GM18517 (cell line): Measurements from ENCODE around the gene IQCE.
"Not testable (repeated sequence)": the region's sequence is repeated elsewhere in the genome, so short reads cannot be mapped to it uniquely, and the experiment has no call there.

Source experiments
- ATAC-seq: cut with Tn5 transposase; IDR thresholded peaks from one replicate; pipeline ENCODE4 v1.9.1; 2021; ENCODE audit warnings: mild to moderate bottlenecking, moderate library complexity; ENCODE audit not compliant: unreplicated experiment

IQCE gene

DNA sequence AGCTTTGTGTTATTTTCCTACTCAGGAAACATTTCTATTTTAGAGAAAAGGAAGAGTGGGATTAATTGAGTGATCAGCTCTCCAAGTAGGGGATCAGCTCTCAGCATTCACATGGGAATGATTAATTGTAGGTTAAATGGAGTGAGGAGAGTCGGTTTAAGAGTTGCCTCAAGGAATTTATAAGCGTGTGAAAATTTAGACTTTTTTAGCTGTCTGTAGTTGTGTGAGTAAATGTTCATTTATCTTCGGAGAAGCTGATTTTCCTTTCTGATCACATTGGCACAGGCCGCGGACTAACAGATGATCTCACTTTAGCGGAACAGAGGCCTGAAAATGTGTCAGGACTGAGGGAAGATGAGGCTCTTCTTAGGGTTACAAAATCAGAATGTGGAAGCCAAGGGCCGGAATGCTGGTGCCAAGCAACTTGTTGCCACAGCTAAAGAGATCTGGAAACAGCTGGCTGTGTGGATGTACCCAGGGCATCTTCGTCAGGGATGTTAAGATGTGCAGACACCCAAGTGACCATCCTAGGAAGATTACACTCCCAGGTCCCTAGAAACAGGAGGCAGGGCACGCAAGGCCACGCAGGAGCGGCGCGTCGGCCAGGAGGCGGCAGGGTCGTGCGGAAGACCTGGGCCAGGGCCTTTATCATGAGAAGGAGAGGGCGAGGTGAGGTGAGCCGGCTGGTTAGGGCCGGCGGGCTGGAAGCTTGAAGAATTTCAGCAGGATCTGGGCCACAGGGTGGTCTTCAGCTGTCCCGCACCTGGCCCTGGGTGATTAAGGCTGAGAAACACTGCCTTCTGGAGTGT is 37.9 kb downstream of the IQCE start:
- ATAC-seq = no peak

DNA sequence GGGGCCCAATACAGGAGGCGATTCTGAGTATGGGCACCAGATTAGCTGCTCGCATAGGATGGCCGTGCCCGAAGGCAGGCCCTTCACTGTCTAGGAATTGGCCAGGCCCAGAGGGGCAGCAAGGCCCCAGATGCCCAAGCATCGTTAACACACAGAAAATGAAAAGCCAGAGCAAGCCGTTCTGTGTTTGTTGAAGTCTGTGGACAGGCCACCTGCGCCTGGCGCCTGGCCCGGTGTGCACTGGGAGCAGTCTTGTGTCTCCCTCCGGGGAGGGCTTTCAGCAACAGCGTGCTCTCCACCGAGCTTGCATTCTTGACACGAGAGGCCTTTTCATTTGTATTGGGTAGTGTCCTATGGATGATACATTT is 38.5 kb downstream of the IQCE start:
- ATAC-seq = no peak

DNA sequence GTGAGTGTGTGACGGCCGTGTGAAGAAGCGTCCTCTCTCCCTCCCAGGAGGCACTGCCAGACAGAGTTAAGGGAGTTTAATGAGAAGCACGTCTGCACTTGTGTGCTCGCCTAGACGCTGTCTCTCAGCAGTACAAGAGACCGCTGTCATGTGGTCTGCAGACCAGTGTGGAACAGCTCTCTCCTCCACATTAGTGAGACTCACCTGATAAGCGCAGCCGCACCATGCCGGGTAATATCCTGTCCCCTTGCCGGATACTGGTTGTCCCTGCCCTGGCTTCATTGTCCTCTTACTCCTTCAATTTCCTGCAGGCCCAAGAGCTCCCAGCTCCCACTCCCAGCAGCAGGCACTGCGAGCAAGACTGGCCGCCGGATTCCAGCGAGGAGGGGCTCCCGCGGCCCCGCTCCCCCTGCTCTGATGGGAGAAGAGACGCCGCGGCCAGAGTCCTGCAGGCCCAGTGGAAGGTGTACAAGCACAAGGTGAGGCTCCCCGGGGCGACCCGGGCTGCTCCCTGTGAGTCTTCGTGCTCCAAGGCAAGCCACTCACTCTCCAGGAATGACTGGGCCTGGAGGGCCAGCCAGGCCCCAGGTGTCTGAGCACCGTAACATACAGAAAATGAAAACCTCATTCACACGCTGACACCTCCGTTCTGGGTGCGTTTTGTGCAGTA is 39.5 kb downstream of the IQCE start:
- ATAC-seq = no peak

DNA sequence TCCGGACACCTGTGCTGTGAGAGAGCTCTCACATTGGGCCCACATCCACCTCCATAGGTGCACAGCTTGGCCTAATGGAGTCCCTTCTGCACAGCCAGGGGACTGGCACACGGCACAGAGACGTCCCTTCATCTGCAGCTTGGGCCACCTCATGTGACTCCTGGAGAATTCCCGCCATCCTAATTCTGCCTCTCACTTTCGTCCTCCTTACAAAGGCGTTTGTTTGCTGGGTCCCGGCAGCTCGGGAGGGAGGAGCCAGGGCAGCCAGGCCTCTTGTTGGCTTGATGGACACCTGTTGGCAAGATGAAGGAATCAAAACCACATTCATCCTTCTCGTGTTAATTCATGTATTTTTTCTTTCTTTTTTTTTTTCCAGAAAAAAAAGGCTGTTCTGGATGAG is 42.3 kb downstream of the IQCE start:
- no peak for ATAC-seq

DNA sequence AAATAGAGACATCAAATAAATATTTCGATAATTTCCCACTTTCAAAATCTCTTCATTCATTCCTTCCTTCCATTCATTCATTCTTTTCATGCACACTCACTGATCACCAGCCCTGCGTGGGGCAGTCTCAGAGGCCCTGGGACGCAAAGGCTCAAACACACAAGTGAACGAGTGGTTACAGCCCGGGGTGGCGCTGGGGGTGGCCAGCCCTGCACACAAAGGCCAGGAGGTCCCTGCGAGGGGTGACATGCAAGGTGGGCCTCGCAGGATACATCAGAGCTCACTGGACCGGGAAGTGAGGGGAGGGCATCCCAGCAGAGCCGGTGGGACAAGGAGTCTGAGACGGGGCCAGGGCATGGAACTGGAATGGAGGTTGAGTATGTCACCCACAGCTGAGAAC is 43.1 kb downstream of the IQCE start:
- no peak for ATAC-seq

DNA sequence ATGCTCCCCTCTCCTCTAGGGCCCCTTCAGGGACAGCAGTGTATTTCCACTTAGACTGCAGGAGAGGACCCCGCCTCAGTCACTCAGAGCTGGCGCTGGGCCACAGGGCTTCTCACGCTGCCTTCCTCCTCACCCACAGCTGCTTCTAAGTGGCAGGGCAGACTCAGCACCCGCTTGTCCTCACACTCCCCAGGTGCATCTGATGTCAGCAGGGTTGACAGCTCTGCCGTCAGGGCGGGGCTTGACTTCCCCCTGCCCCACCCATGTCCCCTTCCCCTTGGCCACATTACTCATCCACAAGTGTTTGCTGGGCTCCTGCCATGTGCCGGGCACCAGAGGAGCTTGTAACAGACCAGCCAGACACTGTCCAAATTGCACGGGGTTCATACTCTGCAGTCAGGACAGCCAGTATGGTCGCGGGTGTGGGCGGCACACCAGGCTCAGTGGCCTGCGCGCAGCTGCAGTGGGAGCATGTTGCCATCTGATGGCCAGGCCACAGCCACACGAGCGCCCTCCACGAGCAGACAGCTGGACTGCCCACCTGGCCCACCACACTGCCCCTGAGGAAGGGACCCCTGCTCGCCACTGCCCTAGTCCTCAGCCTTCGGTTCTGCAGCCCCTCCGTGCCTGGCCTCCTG is 43.7 kb downstream of the IQCE start:
- no peak for ATAC-seq

DNA sequence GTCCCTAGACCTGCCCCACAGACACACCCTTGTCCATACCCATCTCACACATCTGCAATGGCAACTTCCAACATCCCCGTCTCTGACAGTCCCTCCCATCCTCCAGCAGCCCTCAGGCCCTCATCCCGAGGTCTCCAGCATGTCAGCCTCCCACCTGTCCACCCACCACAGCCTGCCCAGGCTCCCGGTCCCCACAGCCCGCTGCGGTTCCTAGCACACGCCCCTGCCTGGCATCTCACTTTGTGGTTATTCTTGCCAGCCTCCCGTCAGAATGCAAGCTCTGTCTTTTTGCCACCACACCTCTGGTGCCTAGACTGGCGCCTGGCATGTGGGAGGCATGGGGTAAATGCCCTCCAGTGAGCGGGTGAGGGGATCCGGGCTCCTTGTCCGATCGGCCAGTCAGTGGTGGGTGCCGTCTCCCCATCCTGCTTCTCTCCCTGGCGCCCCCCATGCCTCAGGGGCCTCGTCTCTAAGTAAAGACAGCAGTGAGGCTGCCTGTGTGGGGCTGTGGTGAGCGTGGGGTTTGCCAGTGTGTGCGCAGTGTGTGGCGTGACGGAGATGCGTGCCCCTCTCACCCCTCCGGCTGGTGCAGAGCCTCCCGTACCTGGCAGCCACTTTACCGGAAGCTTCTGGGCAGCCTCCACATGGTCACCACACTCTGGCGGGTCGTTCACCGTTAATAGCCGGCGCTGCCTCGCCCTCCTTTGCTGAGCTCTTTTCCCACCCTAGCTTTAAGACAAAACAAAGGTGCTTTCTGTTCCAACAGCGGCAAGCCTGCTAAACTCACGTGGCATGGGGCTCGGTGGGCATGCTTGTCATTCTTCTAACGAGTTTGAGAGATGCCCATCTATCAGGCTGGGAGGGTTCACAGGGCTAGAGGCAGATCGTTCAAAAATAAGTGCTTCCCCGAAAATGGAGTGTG is 44.5 kb downstream of the IQCE start:
- ATAC-seq = no peak

DNA sequence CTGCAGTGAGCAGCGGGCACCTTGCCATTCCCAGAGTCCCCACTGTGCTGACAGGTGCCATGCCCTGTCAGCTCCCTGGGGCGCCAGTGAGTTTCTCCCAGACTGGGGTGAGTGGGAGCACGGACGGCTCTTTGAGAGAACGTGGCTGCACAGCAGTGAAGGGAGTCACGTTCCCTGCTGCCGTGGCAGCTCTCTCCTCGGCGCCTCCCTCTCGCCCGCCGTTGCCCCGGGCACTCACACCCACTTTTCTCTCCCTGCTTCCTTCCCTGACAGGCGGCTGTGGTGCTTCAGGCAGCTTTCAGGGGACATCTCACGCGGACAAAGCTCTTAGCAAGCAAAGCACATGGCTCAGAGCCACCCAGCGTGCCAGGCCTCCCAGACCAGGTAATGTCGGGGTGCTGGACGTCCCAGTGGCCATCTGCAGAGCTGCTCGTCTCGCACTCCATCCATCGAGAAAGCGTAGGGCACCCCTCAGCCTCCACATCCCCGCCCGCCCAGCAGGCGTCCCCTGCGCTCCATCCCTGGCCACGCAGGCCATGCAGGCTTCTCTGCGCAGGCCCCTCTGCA is 45.9 kb downstream of the IQCE start:
- ATAC-seq = no peak

DNA sequence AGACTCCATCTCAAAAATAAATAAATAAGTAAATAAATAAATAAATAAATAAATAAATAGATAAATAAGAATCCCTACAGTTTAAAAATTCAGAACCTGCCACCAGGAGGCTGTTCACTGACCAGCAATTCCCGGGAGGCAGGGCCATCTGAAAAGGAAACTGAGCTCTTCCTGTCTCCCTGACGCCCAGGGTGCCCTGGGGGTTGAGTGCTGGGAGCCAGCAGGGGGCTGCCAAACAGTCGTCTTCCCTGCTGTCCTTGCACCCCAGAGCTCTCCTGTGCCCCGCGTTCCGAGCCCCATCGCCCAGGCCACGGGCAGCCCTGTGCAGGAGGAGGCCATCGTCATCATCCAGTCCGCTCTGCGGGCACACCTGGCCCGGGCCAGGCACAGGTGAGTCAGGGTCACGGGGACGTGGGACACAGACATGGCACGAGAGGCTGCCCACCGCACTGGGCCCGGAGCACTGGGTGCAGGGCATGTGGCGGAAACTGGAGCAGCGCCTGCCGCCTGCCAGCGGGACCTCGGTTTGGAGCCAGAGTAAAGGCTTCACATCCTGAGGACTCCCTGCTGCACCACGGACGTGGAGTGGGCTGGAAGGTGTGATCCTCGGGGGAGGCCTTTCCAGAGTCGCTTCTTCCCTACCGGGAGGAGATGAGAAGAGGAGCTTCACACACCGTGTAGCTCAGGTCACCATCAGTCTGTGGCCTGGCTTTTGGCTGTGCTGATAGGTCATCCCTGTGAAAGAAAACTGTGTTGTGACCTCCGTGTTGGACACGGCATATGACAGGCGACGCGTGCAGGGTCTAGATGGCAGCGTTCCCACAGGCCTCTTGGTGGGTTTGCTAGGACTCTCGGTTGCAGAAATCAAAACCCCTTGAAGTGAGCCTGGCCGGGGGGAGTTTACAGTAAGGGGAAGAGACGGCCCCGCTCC is 47.1 kb downstream of the IQCE start:
- no peak for ATAC-seq

DNA sequence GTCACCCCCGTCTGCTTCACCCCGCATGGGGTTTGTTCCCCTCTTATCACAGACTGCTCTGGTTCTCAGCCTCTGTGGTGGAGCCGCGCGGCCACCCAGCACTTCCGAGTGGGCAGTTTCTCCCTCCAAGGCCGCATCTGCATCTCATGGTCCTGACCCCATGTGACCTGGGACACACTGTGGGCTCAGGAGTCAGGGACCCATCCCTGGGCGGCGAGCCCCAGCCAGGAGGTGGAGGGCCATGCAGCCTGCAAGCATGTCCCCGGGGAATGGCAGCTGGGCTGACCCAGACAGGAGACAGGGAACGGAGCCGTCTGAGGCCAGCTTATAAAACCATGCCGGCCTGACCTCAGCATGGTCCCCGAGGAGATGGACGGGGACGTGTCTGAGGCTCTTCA is 47.8 kb downstream of the IQCE start:
- no peak for ATAC-seq

DNA sequence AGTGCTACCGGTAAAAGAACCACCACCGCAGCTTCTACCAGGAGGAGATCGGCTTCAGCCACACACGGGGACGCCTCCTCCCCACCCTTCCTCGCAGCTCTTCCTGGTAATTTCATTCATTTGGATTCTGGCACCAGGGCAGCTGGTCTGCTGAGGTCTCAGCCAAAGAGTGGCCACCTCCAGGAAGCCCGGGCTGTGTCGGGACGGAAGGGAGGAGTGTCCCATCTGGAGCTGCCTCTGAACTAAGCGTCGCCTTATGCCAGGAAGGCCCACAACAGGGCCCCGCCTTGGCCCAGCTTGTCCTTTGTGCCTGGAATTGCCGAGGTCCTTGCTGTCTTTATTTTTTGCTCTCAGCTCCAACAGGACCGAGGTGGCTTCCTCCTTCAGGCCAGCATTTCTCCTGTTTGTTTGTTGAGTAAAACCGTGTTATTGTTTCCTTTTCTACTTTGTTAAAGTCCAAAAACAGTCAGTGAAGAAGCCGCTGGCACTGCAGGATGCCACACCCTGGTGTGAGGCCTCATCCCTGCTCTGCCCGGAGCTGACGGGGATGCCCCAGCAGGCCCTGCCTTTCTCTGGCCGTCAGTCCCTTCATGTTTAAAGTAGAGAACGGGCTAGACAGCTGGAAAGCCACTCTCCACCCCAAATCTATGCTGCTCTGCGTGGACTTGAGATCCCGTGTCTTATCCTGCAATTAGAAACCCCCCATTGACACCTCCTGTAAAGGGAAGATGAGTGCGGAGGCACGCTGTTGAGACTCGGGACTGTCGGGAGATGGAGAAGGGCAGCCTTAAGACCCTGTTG is 48.5 kb downstream of the IQCE start:
- ATAC-seq = no peak

DNA sequence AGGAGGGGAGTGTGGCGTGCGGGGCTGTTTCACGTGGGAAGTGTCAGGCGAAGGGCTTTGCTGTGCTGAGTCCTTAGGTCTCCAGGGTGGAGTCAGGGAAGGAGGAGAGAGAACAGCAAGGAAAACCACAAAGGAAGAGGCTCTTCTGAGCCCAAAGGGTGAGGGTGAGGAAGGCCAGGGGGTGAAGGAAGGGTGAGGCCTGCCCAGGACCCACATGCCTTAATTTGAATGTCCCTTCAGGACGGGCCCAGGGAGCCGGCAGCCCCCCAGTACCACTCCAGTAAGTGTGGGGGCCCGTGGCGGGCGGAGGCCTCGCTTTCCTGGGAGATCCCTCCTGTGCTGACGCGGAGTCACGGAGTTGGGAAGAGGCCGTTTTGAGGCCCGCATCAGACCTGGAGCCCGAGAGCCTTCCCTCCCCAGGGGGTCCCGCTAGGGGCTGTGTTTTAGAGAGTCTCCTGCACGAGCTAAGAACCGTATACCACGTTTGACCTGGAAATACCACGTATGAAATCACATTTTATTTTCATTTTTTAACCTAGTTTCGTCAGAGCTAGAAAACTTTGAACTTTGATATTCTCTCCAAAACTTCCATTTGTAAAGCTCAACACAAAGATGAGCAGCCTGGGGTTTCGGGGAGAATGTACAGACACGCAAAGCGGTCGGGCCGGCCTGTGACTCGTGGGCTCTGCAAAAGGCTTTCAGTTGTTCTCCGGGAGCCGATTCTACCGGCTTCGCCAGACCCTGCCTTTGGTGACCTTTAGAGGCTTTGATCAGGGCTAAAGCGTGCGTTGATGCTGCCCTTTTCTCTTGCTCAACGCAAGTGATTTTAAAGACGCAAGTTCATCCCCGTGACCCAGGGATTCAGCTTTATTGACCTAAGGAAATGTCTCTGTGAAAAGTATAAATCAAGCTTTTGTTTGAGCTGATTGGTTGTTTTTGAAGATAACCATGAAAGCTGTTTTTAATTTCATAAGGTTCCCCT is 49.4 kb downstream of the IQCE start:
- ATAC-seq = no peak

DNA sequence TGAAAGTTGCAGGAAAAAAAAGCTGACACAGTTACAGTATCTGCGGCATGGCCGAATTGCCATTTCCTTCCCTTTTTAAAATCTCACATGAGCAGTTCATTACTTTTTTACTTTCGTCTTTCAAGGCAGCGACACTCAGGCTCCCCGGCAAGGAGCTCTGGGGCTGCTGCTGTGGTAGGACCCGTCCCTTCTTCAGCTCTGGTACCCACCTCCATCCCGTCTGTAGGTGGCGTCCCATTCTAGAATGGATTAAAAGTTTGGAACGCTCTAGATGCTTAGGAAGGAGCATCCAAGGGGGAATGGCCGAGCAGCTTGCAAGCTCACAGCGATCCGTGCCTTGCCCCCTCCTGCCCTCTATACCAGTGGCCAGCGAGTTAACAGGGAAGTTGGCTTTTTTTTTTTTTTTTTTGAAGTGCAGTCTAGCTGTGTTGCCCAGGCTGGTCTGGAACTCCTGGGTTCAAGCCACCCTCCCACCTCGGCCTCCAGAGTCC is 50.2 kb downstream of the IQCE start:
- no peak for ATAC-seq

DNA sequence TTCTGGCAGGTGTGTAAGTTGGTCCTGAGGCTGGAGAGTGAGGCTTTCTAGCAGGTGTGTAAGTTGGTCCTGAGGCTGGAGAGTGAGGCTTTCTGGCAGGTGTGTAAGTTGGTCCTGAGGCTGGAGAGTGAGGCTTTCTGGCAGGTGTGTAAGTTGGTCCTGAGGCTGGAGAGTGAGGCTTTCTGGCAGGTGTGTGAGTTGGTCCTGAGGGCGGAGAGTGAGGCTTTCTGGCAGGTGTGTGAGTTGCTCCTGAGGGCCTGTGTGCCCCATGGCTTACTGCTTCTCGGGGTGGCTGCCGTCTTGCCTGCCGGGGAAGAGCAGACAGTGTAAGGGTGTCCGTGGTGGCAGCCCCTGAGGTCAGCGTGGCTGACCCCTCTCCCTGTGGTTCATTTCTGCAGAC is 50.9 kb downstream of the IQCE start:
- ATAC-seq = not testable (repeated sequence)

DNA sequence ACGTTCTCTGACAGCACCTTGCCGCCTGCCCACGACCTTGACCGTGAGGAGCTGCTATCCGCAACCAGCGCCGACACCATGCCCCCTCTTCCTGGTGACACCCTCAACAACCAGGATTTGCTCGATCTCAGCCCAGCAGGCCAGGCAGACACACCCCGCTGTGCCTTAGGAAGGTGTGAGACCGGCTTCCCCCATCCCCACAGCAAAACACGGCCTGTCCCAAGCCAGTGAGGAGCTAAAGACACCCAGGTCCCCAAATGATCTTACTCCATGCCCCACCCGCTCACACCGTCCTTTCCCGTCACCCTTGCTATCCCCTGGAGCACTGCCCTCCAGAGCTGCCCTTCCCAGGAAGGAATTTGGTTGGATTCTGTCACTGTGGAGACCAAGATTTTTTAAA is 51.7 kb downstream of the IQCE start:
- ATAC-seq = no peak

DNA sequence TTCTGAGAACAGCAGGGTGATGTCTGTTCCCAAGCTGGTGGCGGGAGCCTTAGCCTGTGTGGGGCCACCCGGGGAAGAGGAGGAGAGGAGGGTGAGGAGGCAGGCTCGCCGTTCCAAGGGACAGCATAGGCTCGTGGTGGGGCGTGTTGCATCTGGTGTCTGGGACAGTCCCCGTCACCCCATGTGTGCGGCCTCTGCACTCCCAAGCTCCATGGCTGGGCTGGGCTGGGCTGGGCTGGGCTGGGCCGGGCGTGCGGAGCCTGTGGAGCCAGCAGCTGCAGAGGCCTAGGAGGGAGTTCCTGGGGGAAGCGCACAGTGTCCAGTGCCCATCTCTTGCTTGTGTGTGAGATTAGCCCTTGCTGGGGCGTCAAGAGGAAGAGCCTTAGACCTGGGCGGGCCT is 52.1 kb downstream of the IQCE start:
- ATAC-seq = no peak

DNA sequence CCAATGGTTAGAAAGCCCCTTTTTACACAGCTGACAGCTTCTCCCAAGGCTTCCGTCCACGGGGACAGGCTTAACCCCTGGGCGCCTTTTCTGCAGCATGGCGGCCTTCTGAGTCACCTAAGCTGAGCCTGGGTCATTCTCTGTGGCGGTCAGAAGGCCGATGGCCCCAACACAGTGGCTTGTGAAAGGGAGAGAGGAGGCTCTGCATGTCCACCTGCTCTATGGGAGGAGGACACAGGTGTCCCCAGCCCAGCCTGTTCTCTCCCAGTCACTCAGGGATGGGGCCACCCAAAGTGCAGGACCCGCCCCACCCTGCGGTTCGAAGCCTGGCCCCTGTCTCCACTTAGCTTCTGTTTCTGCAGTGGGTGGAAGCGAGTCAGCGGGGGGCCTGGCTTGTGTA is 52.6 kb downstream of the IQCE start:
- no peak for ATAC-seq

DNA sequence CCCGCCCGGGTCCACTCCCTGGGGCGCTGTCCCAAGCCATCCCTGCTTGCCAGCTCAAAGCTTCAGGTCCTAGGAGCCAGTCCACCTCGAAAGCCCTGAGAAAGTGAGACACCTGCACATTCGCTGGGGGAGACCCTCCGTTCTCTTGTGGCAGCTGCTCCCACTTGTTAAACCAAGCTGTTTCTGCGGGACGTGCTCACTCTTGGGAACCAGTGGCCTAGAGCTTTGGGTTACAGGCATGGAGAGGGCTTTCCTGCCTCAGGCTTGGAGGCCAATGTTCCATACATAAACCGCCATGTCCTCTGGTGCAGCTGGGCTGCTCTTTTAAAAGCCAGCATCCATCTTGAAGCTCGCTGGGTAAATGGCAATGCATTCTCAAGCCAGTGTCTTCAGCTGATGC is 53.1 kb downstream of the IQCE start:
- ATAC-seq = no peak
